Measurements from ENCODE around the gene AJM1. TPM values are rescaled to one million over a fixed set of nuclear protein-coding genes. Genes with fewer than 3 reads are reported as not detected.
"Not testable (repeated sequence)": the region's sequence is repeated elsewhere in the genome, so short reads cannot be mapped to it uniquely, and the experiment has no call there.

Gene AJM1
- 1 to 10 TPM; 1.2 to 4.0 (median 1.7) TPM for polyA plus RNA-seq

DNA sequence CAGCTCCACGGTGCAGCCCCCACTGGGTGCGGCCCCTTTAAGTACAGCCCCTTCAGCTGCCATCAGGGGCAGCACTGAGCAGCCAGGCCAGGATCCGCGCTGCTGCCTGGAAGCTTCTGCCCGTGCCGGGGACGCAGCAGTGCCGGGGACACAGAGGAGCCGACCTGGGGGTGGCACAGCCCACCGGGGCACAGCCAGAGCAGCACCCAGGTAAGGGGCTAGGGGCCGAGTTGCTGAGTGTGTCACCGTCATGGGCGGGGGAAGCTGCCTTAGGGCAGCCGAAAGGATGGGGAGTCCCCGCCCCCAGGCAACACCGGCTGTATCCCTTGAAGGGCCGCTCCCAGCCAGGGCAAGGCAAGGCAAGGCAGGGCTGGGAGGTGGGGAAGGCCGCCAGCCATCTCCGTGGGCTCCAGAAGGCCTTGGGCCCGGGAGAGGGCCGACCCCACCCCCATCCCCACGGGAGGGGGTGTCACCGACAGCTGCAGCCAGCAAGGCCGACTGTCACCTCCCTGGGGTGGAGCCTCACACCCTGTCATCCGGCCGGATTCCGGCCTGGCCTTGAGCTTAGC is at the start of gene AJM1:
TSS of gene AJM1 (plus strand) at position 99 of the 569 bp plus-strand sequence. CDS start 1,937 bp downstream, outside the sequence.
- H3K27ac ChIP-seq (ENCODE audit: low read depth, low read length) = not testable (repeated sequence)
- 1 to 2% (median 1%) methylated on average over 22 to 25 of the region's 27 CpGs for WGBS, 3 donors

DNA sequence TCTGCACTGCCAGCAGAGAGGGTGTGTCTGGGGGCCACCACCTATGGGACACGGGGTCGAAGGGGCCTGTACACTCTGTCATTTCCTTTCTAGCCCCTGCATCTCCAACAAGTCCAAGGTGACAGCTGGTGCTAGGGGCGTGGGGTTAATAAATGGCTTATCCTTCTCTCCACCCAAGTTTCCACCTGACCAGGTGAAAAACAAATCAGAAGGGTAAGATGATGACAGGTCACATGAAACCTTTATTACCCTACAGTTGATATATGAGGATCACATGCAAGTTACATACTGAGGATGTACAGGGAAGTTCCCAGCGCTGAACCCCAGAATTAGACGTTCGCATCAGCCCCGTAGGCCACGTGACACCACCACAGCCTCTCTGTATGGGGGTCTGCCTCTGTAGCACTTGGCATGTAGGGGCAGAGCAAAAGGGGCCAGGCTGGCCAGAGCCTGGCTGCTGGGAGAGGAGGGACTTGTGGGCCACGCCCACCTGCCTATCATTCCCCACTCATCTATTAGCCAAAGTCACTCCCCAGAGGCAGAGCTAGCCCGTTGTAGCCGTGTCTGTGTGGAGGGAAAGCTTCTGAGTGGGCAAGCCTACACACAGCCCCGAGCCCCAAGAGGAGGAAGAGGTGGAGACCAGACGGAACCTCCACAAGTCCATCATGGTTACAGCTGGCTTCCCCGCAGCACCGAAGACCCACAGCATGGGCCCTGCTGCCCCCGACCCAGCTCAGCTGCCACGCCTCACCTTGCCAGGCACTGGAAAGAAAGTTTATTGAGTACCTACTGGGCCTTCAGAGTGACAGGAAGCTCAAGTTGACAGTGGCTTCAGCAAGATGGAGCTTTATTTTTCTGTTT is 49.0 kb upstream of the AJM1 start:
- no peak overlapping the region for H3K27ac ChIP-seq (ENCODE audit: low read depth, low read length)
- 77 to 83% (median 80%) methylated on average over 16 to 17 of the region's 17 CpGs for WGBS, 3 donors

DNA sequence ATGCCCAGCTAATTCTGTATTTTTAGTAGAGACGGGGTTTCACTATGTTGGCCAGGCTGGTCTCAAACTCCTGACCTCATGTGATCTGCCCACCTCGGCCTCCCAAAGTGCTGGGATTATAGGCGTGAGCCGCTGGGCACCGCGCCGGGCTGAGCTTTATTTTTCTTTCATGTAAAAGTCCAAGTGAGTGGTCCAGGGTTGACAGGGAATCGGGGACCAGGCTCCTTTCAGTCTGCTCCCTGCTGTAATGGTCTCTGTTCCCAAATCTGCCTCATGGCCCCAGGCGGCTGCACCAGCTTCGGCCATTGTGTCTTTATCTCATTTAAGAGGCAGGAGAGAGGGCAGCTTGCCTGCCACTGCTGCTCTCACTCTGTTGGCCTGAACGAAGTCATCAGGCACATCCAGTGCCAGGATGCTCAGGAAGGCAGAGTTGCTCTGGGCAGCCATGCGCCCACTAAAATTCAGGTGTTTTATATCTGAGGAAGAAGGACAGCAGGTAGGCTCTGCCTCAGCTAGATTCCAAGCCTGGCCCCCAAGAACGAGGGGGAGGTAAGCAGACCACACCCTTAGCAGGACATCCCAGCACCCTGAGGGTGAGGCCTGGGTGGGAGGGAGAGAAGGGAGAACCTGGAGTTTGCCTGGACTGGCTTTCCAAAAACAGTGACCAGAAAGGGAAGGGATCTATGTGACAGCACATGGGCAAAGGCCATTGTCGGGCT is 47.8 kb upstream of the AJM1 start:
- WGBS, 3 donors = 83 to 89% (median 86%) methylated on average over 14 of the region's 14 CpGs

DNA sequence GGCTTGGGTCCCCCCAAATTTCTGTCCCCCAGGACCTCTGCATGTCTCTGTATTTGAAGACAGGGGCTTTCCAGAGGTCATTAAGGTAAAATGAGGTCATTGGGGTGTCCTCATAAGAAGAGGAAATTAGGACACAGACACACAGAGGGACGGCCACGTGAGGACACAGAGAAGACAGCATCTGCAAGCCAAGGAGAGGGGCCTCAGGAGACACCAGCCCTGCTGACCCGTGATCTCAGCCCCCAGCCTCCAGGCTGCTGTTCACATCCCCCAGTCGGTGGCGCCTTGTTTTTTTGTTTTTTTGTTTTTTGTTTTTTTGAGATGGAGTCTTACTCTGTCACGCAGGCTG is 47.3 kb upstream of the AJM1 start:
- 42 to 65% (median 43%) methylated on average over 6 of the region's 6 CpGs for WGBS, 3 donors
- no peak overlapping the region for H3K27ac ChIP-seq (ENCODE audit: low read depth, low read length)

More for the DNA sequence above, 47.8 kb upstream of the AJM1 start:
- H3K27ac ChIP-seq (ENCODE audit: low read depth, low read length) = no peak overlapping the region

DNA sequence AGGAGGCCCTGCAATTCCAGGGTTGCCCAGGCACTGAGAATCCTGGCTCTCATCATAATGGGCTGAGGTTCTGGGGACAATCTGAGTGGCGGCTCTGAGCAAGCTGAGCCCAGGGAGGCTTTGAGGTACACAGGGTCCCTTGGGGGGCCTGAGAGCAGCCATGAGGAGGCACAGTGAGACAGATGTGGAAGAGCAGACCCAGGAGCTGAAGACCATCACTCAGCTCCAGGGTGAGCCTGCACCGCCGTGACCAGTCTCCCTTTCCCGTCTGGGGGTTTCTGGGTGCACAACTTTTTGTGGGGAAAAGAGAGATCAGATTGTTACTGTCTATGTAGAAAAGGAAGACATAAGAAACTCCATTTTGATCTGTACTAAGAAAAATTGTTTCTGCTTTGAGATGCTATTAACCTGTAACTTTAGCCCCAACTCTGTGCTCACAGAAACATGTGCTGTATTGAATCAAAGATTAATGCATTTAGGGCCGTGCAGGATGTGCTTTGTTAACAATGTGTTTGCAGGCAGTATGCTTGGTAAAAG is 46.0 kb upstream of the AJM1 start, which contains the start of gene CCDC183:
TSS of gene CCDC183 (plus strand) at position 101 of the 537 bp plus-strand sequence. CDS start at position 161, 60 bp downstream.
- WGBS, 3 donors = 40 to 45% (median 44%) methylated on average over 5 of the region's 5 CpGs
- H3K27ac ChIP-seq (ENCODE audit: low read depth, low read length) = no peak within 1 kb of the TSS

DNA sequence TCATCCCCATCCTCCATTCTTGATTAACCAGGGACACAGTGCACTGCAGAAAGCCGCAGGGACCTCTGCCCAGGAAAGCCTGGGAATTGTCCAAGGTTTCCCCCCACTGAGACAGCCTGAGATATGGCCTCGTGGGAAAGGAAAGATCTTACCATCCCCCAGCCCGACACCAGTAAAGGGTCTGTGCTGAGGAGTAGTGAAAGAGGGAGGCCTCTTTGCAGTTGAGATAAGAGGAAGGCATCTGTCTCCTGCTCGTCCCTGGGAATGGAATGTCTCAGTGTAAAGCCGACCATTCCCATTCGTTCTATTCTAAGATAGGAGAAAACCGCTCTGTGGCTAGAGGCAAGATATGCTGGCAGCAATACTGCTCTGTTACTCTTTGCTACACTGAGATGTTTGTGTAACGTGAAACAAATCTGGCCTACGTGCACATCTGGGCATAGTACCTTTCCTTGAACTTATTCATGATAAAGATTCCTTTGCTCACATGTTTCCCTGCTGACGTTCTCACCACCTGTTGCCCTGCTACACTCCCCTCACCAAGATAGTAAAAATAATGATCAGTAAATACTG is 45.4 kb upstream of the AJM1 start:
- 4 to 19% (median 13%) methylated on average over 10 of the region's 10 CpGs for WGBS, 3 donors
- not testable (repeated sequence) for H3K27ac ChIP-seq (ENCODE audit: low read depth, low read length)

DNA sequence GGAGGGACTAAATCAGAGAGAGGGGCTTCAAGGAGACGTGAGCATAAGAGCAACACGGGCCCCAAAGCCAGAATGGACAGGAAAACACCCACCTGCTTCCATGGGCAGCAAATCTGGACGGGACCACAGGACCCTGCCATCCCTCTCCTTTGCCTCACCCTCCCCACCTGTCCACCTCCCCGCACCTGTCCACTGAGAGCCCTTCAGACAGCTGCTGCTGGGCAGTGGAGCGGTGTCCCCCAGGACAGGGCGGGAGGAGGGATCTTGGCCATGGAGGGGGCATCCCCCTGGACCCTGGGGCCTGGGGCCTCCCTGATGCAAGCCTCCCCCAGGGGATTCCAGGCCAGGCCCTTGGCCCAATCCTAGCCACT is 43.6 kb upstream of the AJM1 start:
- H3K27ac ChIP-seq (ENCODE audit: low read depth, low read length) = no peak overlapping the region
- WGBS, 3 donors = 60 to 87% (median 74%) methylated on average over 6 of the region's 6 CpGs

DNA sequence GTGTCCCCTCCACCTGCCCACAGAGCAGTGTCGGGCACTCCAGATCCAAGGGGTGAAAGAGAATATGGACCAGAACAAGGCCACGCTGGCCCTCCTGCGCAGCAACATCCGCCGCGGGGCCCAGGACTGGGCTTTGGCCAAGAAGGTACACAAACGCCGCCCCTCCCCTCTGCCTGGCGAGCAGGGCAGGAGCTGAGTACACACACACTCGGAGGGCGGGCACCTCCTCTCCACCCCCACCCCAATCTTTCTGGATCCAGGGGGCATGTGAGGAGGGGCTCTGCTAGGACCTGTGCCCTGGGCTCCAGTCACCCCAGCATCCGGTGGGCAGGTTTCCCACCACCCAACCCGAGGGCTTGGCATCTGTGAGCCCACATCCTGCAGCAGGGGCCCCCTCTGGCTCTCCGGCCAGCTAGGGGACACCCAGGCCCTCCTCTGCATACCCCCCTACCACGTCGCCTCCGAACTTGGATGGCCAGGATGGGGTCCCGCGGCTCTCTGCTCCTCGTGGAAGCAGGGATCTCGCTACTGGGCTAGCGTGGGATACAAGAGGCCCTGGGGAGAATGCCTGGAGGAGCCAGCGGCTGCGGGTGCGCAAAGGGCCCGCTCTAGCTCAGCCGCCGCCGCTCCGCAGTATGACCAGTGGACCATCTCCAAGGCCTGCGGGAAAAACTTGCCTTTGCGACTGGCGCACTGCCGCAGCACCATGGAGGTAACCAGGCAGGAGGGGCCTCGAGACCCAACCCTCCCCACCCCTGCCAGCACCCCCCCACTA is 43.0 kb upstream of the AJM1 start:
- H3K27ac ChIP-seq (ENCODE audit: low read depth, low read length) = no peak overlapping the region
- WGBS, 3 donors = 8 to 21% (median 20%) methylated on average over 35 of the region's 35 CpGs

DNA sequence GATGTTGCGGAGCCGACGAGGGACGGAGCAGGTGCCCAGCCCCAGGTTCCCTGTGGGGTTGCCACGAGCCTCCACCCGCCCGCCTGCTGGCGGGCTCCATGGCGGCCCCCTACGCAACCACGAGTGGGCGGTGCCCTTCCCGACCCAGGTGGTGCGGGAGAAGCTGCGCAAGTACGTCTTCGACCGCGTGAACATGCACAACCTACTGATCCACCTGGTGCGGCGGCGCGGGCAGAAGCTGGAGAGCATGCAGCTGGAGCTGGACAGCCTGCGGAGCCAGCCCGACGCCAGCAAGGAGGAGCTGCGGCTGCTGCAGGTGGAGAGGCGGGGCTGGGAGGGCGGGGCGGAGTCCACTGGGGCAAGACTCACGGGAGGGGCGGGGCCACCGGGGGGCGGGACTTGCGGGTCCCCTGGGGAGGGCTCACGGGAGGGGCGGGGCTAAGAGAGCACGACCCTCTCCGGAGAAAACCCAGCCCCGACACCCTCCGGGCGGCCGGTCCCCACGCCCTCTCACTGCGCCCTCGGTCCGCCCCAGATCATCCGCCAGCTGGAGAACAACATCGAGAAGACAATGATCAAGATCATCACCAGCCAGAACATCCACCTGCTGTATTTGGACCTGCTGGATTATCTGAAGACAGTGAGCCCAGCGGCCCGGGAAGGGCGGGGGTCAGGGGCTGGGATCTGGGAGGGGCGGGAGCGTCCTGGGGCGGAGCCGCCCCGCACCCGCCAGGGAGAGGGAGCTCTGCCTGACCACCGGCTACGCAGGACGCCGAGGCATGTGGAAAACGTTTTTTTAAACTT is 42.2 kb upstream of the AJM1 start:
- WGBS, 3 donors = 0 to 1% (median 1%) methylated on average over 52 to 63 of the region's 63 CpGs
- H3K27ac ChIP-seq (ENCODE audit: low read depth, low read length) = no peak overlapping the region

DNA sequence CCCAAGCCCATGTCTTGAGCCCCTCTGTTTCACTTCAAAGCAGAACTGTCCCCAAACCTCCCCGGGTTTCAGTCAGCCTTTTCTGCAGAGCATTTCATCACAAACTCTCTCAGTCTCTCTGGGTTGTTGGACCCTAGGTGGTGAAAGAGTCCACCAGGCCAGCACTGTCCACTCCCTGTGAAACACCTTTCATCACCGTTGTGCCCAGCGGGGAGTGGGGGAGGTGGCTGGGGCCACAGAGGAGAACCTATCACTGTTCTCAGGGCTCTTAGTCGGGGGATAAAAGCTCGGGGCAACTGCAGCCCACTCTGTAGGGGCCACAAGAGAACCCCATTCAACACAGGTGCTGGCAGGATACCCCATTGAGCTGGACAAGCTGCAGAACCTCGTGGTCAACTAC is 40.0 kb upstream of the AJM1 start:
- no peak overlapping the region for H3K27ac ChIP-seq (ENCODE audit: low read depth, low read length)
- WGBS, 3 donors = 81 to 87% (median 86%) methylated on average over 6 of the region's 6 CpGs

DNA sequence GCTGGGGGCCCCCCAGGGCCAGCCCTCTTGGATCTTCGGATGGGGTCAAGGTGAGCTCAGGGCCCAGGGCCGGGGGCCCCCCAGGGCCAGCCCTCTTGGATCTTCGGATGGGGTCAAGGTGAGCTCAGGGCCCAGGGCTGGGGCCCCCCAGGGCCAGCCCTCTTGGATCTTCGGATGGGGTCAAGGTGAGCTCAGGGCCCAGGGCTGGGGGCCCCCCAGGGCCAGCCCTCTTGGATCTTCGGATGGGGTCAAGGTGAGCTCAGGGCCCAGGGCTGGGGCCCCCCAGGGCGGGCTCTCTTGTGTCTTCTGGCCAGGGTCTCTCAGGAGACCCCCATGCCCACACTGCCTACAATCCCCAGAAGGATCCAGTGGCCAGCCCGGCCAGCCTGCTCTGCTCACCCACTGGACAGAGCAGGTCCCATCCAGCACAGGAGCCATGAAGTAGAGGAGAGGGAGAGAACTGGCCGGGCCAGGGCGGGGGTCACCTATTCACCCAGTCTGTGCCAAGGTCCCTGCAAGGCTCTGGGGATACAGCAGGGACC is 39.2 kb upstream of the AJM1 start:
- not testable (repeated sequence) for H3K27ac ChIP-seq (ENCODE audit: low read depth, low read length)
- 95 to 98% (median 95%) methylated on average over 6 to 8 of the region's 9 CpGs for WGBS, 3 donors

DNA sequence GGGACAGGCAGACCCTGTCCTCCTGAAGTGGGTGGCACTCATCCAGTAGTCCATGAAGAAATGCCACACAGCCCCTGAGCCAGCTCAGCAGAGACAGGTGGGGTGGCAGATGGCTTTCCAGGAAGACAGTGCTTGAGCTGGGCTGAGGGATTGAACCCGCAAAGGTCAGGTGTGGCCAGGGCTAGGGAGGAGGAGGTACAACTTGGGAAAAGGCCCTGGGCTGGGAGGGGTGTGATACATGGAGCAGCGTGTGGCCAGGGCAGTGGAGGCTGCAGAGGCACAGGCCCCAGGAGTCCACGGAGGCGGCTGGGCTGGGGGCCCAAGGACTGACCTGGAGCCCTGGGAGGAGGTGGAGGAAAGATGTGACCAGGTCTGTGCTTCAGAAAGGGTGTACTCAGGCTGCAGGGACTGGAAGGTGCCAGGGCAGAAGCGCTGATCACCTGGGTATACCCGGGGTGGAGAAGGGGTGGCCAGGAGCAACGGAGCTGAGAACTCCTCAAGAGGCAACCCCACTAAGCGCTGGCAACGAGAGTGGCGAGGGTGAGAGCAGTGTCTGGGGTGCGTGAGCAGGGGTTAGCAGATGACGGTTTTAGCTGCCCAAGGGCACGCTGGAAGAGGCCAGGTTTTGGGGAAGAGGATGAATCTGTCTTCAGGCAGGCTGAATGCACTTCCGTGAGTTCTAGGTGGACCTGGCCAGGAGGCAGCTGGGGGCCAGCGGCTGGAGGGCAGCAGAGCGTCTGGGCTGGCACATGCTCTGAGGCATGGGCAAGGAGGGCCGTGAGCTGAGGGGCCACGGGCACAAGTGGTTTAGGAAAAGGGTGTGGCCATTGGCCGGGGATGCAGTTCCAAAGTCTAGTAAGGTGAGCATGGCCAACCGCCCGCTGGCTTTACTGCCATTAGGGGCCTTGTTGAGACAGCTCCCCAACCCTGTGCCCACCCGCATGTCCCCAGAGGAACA is 38.4 kb upstream of the AJM1 start:
- WGBS, 3 donors = 94 to 96% (median 94%) methylated on average over 22 of the region's 22 CpGs
- no peak overlapping the region for H3K27ac ChIP-seq (ENCODE audit: low read depth, low read length)

DNA sequence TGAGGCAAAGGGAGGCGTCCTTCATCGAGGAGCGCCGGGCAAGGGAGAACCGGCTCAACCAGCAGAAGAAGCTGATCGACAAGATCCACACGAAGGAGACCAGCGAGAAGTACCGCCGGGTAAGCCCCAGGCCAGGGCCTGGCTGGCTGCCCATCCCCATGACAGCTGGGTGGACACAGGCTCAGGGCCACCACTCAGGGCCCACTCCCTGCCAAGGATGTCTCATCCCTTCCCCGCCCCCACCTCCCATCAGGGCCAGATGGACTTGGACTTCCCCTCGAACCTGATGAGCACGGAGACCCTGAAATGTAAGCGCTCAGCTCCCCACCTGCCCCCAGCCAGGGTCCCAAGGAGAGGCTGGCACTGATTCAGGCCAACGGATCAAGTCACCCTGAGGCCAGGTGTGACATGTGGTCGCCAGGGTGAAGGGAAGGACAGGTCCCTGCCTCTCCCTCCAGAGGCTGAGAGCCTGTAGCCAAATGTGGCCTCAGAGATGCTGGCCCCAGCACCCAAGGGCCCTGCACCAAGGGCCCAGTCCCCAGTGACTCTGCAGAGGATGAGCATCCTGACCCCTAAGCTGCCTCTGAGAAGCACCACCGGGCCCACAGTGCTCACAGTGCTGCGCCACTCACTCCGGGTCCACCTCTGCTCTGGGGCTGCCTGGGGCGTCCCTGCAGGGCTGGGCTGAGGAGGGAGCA is 37.6 kb upstream of the AJM1 start:
- WGBS, 3 donors = 93 to 96% (median 94%) methylated on average over 20 of the region's 20 CpGs
- H3K27ac ChIP-seq (ENCODE audit: low read depth, low read length) = no peak overlapping the region

DNA sequence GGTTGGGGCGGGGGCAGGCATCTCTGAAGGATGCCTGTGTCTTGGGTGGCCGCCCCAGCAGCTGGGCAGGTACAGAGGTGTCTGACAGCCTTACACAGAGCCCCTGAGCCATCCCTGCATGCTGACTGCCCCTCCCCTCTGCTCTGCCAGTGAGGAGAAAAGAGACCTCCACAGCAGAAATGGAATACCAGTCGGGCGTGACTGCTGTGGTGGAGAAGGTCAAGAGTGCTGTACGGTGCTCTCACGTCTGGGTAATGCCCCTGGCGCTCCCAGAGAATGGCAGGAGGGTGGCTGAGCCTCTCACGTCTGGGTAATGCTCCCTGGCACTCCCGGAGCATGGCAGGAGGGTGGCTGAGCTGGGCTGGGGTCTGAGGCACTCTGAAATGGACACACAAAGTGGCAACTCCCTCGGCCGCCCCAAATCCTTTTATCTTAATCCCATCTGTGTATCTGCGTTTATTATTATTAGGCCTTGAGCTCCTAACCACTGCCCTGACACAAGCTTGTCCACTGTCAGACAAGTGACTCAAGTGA is 37.0 kb upstream of the AJM1 start:
- H3K27ac ChIP-seq (ENCODE audit: low read depth, low read length) = no peak overlapping the region
- WGBS, 3 donors = 91 to 93% (median 92%) methylated on average over 12 of the region's 12 CpGs

DNA sequence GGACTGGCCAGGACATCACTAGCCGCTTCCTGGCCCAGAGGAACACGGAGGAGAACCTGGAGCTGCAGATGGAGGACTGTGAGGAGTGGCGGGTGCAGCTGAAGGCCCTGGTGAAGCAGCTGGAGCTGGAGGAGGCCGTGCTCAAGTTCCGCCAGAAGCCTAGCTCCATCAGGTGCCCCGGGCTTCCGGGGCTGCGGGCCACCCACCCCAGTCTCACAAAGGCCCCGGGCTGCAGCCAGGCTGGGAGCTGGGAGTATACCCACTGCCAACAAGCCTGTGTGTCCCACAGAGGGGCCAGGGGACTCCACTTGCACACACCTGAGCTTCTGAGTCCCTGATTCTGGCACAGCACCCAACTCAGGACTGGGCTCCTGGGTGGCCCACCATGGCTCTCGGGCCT is 36.2 kb upstream of the AJM1 start:
- H3K27ac ChIP-seq (ENCODE audit: low read depth, low read length) = no peak overlapping the region
- WGBS, 3 donors = 95 to 97% (median 95%) methylated on average over 10 of the region's 10 CpGs
